ENCODE measurements around the gene PTK6.

DNA sequence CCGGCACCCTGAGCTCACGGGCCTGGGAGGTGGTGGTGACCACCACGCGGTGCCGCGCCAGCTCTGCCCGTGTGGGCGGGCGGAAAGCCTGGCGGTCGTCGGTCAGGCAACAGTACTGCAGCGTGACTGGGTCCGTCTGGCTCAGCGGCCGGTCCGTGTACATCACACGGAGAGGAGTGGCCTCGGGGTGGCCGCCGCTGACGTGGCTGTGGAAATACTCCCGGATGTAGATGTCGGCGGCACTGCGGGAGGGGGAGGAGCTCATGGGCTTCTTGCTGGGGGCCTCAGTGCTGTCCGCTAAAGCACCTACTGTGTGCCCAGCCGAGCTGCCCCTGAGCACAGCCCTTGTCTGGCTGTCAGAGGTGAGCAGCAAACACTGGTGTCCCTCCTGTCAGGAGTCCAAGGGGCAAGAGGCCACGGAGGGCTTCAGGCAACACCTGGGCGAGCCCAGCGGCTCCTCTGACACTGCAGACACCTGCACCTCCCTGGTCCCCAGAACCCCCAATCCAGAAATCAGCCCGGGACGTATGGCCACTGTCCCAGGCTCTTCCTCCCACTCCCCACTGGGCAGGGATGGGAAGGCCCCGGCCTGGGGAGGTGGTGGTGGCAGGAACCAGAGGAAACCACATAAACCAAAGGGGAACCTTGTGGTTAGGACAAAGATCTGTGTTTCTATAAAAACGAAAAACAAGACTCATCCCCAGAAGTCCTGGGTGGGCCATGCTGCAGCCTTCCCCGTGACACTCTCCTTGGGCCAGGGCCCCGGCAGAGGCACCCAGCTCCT, 30.4 kb upstream of the PTK6 start:
- TF ChIP-seq, protein P1, sequence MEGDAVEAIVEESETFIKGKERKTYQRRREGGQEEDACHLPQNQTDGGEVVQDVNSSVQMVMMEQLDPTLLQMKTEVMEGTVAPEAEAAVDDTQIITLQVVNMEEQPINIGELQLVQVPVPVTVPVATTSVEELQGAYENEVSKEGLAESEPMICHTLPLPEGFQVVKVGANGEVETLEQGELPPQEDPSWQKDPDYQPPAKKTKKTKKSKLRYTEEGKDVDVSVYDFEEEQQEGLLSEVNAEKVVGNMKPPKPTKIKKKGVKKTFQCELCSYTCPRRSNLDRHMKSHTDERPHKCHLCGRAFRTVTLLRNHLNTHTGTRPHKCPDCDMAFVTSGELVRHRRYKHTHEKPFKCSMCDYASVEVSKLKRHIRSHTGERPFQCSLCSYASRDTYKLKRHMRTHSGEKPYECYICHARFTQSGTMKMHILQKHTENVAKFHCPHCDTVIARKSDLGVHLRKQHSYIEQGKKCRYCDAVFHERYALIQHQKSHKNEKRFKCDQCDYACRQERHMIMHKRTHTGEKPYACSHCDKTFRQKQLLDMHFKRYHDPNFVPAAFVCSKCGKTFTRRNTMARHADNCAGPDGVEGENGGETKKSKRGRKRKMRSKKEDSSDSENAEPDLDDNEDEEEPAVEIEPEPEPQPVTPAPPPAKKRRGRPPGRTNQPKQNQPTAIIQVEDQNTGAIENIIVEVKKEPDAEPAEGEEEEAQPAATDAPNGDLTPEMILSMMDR (IDR thresholded peaks at IDR 0.05; ENCODE audit: low read length) = no peak
- TF ChIP-seq EZH2 (optimal IDR thresholded peaks at IDR 0.05; ENCODE audit: low read depth, low read length) (no peak), EZH2phosphoT487 (IDR thresholded peaks at IDR 0.05; ENCODE audit: low read length) (no peak)

Measured in MM.1S (cell line).